Measurements from ENCODE around the gene SNRK.

The SNRK gene

DNA sequence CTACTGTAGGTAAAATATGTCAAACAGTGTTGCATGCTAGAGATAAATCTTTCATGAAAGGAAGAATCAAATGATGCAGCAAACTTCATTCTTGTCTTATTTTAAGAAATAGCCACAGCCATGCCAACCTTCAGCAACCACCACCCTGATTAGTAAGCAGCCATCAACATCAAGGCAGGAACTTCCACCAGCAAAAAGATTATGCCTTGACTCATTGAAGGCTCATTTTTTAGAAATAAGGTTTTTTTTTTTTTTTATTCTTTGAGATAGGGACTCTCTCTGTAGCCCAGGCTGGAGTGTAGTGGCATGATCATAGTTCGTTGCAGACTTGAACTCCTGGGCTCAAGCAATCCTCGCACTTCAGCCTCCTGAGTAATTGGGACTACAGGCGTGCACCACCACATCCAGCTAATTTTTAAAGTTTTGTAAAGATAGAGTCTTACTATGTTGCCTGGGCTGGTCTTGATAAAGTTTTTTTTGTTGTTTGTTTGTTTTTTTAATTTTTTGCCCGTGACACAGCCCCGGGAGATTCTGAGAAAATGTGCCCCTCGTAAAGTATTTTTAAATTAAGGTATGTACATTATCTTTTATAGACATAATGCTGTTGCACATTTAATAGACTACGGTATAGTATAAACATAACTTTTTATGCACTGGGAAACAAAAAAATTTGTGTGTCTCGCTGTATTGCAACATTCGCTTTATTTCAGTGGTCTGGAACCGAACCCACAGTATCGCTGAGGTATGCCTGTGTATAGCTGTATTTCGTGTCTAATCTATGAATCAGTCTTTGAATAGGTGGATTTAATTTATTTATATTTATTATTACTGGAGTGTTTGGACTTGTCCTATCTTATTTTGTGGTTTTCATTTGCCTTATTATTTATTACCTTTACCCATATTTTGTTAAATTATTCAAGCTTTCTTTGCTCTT is 23.3 kb downstream of the SNRK start:
- no peaks in the 10 kb centered on the region for H3K79me2 ChIP-seq (ENCODE audit: insufficient read depth, low read length)

GRCh38 chr3:43316783-43317460 is 30.6 kb downstream of the SNRK start:
- H3K27ac ChIP-seq (ENCODE audit: low read depth, low read length), result no peak overlapping the region
- no peaks in the 10 kb centered on the region for H3F3A ChIP-seq (ENCODE audit: insufficient read depth)
- H3K9me2 ChIP-seq (replicated peaks; ENCODE audit: insufficient read depth, low read length), result no peaks in the 10 kb centered on the region
- 0 out of 2 replicates have a peak, but pooled peaks cover 6% of the 10 kb centered on the region for H3K79me2 ChIP-seq (ENCODE audit: insufficient read depth, low read length)
- 0 out of 2 replicates have a peak, but pooled peaks cover 6% of the 10 kb centered on the region for H3K36me3 ChIP-seq (ENCODE audit: low read length)
- H3K4me3 ChIP-seq (ENCODE audit: insufficient read depth, low read length, poor library complexity, severe bottlenecking), result no peak overlapping the region
- no peaks in the 10 kb centered on the region for H3K27me3 ChIP-seq (ENCODE audit: low read length)
- no peaks in the 10 kb centered on the region for H3K9me3 ChIP-seq (ENCODE audit: insufficient read depth, low read length)
- no peak overlapping the region for H3K9ac ChIP-seq (ENCODE audit: low read length)
- no peak overlapping the region for H3K4me2 ChIP-seq (ENCODE audit: low read depth, low read length, poor library complexity, severe bottlenecking)
- H4K20me1 ChIP-seq (ENCODE audit: low read depth, low read length), result no peaks in the 10 kb centered on the region
- no peak for TF ChIP-seq CTCF (IDR thresholded peaks at IDR 0.05; ENCODE audit: insufficient read depth, low read length, poor library complexity, severe bottlenecking)
- no peak for TF ChIP-seq EZH2phosphoT487 (conservative IDR thresholded peaks at IDR 0.05; ENCODE audit: low read length)
- no peak overlapping the region for H2AFZ ChIP-seq (ENCODE audit: low read depth, low read length, severe bottlenecking)

More for the DNA sequence above, 23.3 kb downstream of the SNRK start:
- Histone ChIP-seq H2AFZ (ENCODE audit: low read depth, low read length, severe bottlenecking) (no peak overlapping the region), H3K4me3 (ENCODE audit: insufficient read depth, low read length, poor library complexity, severe bottlenecking) (no peak overlapping the region), H3K27me3 (ENCODE audit: low read length) (no peaks in the 10 kb centered on the region), H3K36me3 (ENCODE audit: low read length) (peaks cover 17% of the 10 kb centered on the region; the same call in 1 of the 2 replicates), H4K20me1 (ENCODE audit: low read depth, low read length) (no peaks in the 10 kb centered on the region), H3K4me2 (ENCODE audit: low read depth, low read length, poor library complexity, severe bottlenecking) (no peak overlapping the region), H3K9ac (ENCODE audit: low read length) (no peak overlapping the region), H3K9me3 (ENCODE audit: insufficient read depth, low read length) (no peaks in the 10 kb centered on the region), H3K27ac (ENCODE audit: low read depth, low read length) (no peak overlapping the region), H3K9me2 (replicated peaks; ENCODE audit: insufficient read depth, low read length) (no peaks in the 10 kb centered on the region), H3F3A (ENCODE audit: insufficient read depth) (no peaks in the 10 kb centered on the region)
- TF ChIP-seq EZH2phosphoT487 (conservative IDR thresholded peaks at IDR 0.05; ENCODE audit: low read length) (no peak), CTCF (IDR thresholded peaks at IDR 0.05; ENCODE audit: insufficient read depth, low read length, poor library complexity, severe bottlenecking) (no peak)

DNA sequence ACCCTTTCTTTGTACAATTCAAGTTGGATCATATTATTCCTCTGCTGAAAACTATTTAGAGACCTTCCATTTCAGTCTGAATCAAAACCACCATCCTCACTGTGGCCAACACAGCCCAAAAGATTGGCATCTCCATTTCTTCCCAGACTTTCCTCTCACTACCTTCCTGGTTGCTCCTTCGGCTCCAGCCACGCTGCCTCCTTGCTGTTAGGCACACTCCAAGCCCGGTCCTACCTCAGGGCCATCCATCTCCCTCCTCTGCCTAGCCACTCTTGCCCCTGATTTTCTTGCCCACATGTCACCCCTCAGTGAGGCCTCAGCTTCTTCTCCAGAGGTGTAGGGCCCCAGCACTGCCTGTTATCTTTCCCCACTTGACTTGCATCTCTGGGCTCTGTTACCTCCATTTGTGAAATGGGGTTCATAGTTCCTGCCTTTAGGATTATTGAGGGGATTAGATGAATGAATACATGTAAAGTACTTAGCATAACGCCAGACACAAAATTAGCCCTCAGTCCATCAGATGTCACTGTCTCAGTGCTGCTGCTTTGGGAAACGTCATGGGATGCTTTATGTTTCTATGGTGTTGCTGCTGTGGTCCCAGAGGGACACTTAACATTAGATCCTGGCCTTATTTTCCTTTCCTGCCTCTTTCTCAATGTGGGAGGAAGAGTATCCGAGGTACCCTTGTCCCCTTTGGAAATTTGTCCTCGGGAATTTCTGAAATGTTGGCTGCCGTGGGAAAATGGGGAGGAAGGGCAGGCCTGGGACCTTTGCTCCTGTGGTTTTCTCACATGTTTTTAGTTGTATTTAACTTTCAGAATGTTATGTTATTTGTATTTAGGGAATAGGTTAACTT is 31.3 kb downstream of the SNRK start:
- H3K9ac ChIP-seq (ENCODE audit: low read length), result no peak overlapping the region
- H4K20me1 ChIP-seq (ENCODE audit: low read depth, low read length), result no peaks in the 10 kb centered on the region
- no peaks in the 10 kb centered on the region for H3K9me2 ChIP-seq (replicated peaks; ENCODE audit: insufficient read depth, low read length)
- no peaks in the 10 kb centered on the region for H3K27me3 ChIP-seq (ENCODE audit: low read length)
- no peaks in the 10 kb centered on the region for H3F3A ChIP-seq (ENCODE audit: insufficient read depth)
- H3K27ac ChIP-seq (ENCODE audit: low read depth, low read length), result no peak overlapping the region
- no peak for TF ChIP-seq EZH2phosphoT487 (conservative IDR thresholded peaks at IDR 0.05; ENCODE audit: low read length)
- no peak for TF ChIP-seq CTCF (IDR thresholded peaks at IDR 0.05; ENCODE audit: insufficient read depth, low read length, poor library complexity, severe bottlenecking)
- 0 out of 2 replicates have a peak, but pooled peaks cover 2% of the 10 kb centered on the region for H3K36me3 ChIP-seq (ENCODE audit: low read length)
- H3K79me2 ChIP-seq (ENCODE audit: insufficient read depth, low read length), result 0 out of 2 replicates have a peak, but pooled peaks cover 6% of the 10 kb centered on the region
- no peak overlapping the region for H2AFZ ChIP-seq (ENCODE audit: low read depth, low read length, severe bottlenecking)
- H3K4me2 ChIP-seq (ENCODE audit: low read depth, low read length, poor library complexity, severe bottlenecking), result no peak overlapping the region
- no peak overlapping the region for H3K4me3 ChIP-seq (ENCODE audit: insufficient read depth, low read length, poor library complexity, severe bottlenecking)
- no peaks in the 10 kb centered on the region for H3K9me3 ChIP-seq (ENCODE audit: insufficient read depth, low read length)
